NCI-H1048 (cell line): ENCODE data around the gene TRMT112.
A peak's percentile ranks its signal among the peaks of the same experiment; 100 is the strongest.

Experiments used
- DNase-seq: peaks from one replicate; lab custom pipeline; 2025; lab: John Stamatoyannopoulos, UW

Gene TRMT112

DNA sequence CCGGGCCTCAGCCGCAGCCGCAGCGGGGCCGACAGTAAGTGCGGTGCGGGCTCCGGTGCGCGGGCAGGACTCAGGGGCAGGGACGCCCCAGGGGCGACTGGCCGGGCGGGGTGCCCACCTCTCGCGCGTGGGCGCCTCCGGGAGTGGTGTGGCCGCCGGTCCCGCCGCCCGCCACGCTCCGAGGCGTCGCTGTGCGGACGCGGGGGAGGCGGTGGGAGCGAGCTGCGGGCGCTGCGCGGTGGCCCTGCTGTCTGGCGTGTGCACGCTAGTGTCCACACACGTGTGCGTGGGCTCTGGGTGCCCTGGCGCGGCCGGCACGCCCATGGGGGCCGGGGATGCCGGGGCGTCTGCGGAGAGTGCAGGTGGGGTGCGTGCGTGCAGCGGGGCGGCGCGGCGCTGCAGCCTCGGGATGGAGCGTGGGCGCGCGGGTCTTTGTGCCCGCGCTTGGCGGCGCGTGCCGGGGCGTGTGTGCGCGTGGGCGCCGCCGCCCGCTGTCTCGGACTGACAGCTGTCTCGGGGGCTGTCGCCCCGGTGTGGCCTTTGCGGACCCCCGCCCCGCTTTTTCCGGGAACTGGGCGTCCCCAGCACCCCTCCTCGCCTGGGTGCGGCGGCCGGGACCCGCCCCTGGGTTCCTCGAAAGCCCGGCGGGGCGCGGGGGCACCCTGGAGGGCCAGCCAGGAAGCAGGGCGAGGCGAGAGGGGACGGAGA, 25.5 kb downstream of the TRMT112 start:
- DNase-seq, result no peak

DNA sequence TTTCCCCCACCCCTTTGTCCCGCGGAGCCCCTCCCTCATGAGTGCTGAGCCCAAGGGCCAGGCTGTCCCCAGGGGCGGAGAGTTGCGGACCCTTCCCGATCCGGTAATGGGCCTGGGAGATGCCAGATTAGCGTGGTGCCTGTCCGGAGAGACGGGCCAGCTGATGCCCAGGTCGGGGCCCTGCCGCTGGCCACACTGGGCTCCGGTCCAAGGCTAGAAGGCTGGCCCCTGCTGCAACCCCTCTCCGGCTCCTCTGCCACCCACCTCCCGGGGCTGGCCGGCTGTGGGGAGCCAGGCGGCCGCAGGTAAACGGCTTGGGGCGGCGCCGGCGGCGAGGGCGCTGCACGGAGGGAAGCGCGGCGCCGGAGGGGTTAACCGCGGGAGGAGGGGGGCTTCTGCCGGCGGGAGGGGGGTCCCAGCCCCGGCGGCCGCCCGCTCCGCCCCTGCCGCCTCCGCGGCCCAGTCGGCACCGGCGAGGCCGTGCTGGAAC, 26.1 kb downstream of the TRMT112 start, which contains the start of gene KCNK4:
TSS of gene KCNK4 (plus strand) at position 41 of the 490 bp plus-strand sequence. CDS start 1,717 bp downstream, outside the sequence.
- DNase-seq, result no peak

DNA sequence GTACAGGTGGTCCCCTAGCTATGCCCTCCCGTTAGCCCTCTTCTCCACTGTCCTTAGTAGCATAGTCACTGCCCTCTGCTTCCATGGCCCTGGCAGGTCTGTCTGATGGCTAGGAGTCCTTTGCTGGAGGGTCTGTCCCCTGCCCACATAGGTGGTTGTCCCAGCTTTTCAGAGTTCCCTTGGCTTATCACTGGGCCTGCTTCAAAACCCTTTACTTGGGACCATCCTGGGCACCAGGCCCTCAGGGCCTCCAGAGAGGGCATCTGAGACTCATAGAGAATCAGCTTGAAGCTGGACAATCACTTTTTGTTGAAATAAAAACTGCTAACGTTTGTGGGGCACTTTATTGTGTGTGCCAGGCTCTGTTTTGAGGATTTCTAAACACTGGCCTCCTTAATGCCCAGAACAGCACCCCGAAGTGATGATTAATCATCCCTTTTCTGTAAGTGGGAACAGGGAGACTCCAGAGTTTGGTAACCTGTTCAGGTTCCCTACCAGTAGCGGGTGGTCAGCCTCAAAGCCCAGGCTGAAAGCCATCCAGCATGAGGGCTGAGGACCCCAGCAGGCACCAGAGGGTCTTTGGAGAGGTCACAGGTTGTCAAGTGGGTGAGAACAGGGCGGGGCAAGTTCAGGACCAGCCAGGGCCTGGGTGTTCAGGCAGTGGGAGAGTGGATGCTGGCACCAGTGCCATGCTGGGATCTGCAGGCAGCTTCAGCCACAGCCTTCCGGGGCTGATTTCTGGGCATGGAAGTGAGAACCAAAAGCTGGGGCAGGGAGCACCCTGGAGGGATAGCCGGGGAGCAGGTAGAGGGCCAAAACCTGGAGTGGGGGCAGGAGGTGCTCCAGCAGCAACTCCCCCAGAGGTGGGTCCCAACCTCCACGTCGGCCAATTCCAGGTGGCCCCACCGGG, 26.8 kb downstream of the TRMT112 start:
- DNase-seq, result no peak

DNA sequence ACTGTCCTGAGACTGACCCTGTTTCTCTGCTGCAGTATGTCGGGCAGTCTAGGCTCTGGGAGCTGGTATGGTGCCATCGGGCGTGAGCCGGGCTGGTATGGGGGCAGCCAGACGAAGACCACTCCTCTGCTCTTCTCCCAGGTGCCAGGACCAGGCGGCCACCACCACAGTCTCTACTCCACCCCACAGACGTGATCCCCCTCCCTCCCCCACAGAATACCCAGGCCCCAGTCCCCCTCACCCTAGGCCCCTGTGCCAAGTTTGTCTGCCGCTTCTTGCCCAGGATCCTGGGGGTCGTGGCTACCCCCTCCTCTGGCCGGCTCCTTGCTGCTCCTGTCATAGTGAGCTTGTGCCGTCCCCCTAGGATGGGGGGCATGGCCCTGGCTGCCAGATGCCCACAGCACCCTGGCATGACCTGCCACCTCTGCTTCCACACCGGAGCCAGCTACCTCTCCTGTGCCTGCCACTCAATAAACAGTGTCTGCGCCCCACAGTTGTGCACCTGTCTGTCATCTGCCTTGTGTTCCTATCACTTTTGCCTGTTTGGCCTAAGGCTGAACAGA, 28.3 kb downstream of the TRMT112 start:
- no peak for DNase-seq

DNA sequence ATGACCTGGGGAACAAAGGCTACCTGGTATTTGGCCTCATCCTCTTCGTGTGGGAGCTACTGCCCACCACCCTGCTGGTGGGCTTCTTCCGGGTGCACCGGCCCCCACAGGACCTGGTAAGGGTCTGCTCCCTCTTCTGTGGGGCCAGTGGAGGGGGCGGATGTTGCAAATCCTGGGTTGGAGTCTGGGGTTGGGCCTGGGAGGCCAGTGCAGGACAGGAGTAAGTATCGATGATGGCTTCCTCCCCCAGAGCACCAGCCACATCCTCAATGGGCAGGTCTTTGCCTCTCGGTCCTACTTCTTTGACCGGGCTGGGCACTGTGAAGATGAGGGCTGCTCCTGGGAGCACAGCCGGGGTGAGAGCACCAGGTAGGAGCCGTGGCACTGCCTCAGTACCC, 29.0 kb downstream of the TRMT112 start:
- DNase-seq, result no peak

DNA sequence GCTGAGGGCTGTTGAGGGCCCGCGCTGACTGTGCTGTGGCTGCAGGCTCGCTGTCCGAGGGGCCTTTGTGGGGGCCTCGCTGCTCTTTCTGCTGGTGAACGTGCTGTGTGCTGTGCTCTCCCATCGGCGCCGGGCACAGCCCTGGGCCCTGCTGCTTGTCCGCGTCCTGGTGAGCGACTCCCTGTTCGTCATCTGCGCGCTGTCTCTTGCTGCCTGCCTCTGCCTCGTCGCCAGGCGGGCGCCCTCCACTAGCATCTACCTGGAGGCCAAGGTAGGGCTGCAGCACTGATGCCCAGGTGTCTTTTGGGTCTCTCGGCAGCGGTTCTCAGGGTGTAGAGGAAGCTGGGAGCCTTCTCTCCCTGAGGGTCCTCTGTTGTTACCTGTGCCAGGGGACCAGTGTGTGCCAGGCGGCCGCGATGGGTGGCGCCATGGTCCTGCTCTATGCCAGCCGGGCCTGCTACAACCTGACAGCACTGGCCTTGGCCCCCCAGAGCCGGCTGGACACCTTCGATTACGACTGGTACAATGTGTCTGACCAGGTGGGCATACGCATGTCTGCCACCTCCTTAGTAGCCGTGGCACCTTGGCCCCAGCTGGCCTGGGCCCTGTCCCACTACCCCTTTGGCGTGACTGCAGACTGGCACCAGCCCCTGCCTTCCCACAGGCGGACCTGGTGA, 29.5 kb downstream of the TRMT112 start:
- no peak for DNase-seq

DNA sequence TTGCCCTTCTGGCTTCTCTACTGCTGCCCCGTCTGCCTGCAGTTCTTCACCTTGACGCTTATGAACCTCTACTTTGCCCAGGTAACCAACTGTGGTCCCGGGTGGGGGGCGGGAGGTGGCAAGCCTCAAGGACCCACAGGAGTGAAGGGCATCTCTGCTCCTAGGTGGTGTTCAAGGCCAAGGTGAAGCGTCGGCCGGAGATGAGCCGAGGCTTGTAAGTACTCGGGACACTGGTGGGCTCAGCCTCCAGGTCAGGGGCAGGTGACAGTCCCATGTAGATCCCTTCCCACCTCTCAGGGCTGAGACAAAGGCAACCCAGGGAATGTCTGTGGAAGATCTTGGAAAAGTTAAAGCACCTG, 30.6 kb downstream of the TRMT112 start:
- no peak for DNase-seq

DNA sequence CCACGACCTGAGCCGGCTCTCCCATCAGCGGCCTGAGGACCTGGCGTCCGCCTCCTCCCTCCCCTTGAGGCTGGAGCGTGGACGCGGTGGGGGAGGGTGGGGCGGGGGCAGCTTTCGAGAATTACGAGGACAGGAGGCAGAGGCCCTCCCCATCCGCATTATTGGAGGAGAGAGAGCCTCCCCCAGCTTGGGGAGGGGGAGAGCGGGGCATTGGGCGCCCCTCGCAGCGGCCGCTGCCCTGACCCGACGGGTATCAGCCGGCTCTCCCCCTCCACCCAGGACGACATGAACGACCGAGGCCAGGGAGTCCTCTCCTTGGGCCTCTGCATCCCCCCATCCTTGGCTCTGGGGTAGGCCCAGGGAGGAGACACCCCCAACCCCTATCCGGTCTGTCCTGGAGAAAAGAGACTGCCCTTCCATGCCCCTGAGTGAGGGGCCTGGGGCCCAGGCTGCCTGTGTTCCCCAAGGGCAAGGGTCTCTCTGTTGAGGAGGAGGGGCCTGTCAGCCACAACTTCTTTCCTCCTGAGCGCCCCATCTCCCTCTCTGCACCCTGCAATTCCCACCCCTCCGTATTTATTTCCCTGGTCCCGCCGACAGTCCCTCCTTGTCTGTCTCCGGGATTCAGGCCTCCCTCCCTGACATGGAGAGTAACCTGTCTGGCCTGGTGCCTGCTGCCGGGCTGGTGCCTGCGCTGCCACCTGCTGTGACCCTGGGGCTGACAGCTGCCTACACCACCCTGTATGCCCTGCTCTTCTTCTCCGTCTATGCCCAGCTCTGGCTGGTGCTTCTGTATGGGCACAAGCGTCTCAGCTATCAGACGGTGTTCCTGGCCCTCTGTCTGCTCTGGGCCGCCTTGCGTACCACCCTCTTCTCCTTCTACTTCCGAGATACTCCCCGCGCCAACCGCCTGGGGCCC, 31.2 kb downstream of the TRMT112 start:
- DNase-seq, result no peak

DNA sequence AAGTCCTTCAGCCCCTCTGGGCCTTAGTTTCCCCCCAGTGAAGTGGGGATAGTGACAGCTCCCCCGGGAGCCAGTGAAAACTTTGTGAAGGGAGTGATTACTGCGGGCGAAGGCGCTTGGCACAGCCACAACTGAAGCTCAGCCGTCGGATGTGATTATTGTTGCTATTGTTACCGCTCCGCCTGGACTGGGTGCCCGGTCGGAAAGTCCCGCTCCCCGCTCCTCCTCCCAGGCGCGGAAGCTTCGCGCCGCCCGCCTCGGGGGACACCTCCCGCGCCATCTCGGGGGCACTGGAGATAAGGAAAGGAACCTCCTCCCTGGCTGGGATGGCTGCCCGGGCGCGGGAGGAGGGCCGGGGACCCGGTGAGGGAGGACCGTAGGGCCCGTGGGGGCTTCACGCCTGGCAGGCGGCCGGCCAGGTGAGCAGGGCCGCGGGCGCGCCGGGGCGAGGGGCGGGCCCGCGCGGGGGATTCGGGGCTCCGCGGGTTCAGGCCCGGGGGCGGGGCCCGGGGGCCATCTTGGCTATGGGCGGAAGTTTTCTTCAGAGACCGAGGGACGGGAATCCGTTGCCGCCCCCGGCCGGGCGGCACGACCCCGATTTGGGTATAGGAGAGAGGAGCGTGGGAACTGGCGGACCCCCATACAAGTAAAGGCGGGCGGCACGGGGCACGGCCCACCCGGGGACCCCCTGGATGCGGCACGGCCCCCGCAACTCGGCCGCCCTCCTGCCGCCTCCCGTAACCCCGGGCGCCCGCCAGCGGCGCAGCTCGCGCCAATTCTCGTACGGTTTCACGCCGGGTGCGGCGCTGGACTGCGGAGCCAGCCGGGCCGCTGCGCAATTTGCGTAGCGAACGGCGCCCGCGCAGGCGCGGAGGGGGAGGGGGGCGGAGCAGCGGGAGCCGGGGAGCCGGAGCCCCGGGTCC, 32.1 kb downstream of the TRMT112 start, which contains the start of gene GPR137:
TSS of gene GPR137 (plus strand) at position 887 of the 923 bp plus-strand sequence. CDS start 677 bp downstream, outside the sequence.
- DNase-seq, result peak; percentile 38

DNA sequence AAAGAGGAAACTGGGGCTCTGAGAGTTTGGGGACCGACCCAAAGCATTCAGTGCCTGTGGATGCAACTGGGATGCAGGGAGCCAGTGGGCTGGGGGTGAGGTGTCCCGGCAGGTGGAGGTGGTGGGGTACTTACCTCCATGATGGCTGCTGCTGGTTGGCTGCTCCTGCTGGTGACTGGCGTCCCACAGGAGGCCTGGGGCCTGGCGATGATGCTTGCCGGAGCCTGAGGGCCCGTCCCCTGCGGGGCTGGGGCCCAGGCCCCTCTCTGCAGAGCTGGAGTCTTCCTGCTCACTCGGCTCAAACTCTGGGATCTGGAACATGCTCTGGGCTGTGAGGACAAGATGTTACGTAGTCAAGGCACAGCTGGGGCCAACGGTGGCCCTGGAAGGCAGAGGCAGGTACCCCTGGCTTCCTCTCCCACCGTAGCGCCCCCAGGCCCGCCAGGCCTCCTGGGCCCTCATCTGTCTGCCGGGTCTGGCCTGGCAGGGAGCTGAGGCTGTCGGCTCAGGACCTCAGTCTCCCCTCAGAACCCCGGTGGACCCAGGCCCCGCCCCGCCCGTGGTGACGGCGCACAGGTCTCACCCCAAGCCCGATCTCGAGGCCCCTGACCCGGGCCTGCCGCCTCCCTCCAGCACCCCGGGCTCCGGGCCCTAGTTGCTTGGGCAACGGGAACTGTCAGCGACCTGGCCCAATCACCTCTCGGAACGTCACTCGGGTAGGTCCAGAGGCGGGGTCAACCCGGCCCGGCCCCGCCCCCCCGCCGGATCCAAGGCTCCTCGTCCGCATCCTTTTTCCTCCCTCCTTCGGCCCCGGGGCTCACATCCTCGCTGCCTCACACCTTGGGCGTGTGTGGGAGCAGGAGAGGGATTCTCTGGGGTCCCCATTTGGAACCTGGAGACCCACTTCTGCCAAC, 33.1 kb downstream of the TRMT112 start, which contains the start of gene BAD:
TSS of gene BAD (minus strand) at position 618 of the 914 bp plus-strand sequence. CDS start at position 321, 297 bp downstream.
- DNase-seq, result peak; percentile 79

DNA sequence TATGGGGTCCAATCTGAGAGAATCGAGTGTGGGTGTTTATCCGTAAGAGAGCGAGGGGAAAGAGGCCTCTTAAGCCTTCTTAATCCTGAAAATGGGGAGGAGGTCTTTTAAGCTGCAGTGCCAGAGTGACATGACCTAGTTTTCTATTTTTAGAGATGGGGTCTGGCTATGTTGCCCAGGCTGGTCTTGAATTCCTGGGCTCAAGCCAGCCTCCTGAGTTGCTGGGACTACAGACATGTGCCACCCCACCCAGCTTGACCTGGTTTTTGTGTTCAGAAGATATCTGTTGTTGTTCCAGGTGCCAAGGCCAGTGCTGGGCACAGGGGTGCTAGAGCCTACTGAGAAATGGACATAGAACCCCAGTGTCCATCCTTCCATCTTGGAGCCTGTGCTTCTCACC, 34.3 kb downstream of the TRMT112 start:
- DNase-seq, result no peak

DNA sequence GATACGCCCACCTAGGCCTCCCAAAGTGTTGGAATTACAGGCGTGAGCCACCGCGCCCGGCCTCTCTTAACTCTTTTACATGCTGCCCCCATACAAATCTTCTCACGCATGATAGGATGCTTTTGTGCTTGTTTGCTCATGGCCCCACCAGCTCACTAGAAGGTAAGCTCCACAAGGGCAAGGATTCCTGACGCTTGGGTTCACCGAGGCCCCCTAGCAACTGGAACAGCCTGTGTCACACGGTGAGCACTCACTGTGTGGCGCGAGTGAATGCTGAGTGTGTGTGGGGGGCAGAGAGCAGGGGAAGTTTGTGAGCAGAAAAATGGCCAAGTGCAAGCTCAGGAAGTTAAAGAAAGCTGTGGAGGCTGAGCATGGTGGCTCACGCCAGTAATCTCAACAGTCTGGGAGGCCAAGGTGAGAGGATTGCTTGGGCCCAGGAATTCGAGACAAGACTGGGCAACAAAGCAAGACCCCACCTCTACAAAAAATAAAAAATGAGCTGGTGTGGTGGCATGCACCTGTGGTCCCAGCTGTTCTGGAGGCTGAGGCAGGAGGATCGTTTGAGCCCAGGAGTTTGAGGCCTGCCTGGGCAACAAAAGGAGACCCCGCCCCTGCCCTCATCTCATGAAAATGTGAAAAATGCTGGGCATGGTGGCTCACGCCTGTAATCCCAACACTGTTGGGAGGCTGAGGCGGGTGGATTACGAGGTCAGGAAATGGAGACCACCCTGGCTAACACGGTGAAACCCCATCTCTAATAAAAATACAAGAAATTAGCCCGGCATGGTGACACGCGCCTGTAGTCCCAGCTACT, 35.2 kb downstream of the TRMT112 start:
- DNase-seq, result no peak

DNA sequence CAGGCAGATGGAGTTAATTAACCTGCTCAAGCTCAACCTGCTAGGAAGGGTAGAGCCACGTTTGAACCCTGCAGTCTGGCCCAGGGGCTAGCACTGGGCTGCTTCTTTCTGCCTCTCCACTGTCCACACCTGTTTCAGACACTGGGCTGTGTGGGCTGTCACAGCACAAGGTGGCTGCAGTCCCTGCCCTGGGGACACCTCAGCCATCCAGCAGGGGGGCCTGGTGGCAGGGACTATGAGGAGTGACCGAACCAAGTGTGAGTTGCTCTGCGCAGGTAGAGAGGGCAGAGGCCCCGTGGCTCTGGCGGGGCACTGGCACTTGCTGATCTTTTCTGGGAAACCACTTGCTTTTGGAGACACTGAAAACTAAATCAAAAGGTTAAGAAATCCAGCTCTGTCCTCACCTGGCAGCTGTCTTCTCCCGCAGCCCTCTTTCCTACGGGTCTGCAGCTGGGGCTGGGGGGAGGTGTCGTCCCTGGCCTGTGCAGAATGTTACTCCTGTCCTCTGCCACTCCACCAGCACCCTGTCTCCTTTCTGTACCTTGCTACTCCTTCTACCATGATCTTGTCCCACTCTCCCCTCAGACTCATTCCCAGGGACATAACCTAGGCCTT, 38.7 kb downstream of the TRMT112 start:
- DNase-seq, result no peak

DNA sequence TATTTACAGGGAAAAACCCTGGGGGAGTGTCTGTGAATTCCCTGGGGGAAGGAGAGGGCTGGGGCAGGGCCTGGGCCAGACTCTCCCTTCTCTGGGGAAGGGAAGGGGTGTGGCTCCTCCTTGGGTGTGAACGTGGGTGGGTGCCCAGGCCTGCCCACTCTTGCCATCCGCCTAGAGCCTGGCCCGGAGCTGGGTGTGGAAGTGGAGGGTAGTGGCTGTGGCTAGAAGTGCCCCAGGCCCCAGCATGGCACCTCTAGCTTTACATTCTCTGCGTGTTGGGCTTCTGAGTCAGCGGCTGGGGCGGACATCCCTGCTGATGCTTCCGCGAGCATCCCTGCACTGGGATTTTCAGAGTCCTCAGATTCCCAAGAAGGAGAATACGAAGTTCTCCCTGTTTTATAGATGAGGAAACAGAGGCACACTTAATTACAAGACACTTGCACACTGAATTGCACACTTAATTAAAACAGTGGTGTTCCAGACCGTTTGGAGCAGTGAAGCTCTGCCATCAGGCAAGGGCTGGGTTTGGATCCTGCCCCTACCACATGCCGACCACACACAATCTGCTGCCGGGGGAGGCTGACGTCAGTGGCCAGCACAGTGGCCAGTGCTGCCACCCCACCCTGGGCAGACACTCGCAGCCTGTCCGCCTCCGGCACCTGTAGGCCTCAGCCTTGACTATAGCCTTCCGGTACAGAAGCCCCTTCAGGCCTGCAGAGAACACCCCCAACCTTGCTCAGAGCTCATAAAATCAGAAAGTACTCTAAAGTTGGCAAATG, 40.5 kb downstream of the TRMT112 start:
- DNase-seq, result no peak

DNA sequence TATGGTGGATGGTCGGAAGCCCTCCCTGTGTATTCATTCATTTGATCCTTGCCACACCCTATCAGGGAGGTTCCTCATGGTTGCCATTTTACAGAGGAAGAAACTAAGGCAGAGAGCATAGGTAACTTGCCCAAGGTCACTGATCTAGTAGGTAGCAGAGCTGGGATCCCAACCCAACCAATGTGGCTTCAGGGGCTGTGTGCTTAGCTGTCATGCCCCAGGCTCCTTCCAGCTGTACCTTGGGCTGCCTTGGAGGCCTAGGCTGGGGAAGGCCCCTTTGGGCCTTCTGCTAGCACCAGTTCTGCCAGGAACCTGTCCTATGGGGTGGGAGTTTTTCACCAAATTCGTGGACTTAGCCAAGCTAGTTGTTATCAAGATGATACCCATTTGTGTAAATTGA, 41.5 kb downstream of the TRMT112 start:
- DNase-seq, result no peak

DNA sequence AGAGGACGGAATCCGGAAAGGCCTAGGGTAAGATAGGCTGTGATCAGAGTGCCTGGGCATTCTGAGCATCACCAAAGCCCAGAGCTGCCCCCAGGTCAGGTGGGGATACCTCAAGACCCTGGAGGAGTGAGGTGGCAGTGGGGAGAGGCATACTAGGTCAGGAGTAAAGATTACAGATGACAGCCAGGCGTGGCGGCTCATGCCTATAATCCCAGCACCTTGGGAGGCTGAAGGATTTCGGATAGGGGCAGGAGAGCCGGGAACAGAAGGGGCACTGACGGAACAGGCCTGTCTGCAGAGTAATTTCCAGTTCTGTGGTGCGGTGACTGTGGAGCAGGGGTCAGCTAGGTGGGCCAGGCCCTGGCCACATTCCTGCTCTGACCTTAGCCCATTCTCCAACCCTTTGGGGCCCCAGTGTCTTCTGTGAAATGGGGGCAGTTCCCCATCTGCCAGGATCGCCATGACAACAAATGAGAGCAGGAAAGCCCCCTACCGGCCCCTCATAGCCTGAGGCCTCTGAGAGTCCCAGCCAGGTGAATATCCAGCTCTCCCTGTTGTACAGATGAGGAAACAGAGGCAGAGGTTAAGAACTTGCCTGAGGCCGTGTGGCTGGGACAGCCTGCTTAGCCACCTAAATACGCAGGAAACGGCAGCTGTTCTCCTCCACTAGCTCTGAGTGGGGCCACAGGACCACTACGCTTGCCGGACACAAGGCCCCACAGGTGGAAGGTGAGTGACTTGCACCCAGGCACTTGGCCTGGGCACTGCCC, 42.1 kb downstream of the TRMT112 start:
- DNase-seq, result no peak
